SU-DHL-6 (cell line): ENCODE data around the gene GMDS.

Experiments used
- H2AFZ ChIP-seq: fragments of 200-600 bp; sonication (generic); 2 replicates; pipeline ENCODE4 v1.6.1; 2014; ENCODE audit warnings: low read depth, mild to moderate bottlenecking, moderate library complexity, mixed read lengths, antibody characterized with exemption, low read length; ENCODE audit not compliant: severe bottlenecking
- H3F3A ChIP-seq: fragments of 200-600 bp; shearing (Covaris generic); 2 replicates; pipeline ENCODE4 v1.6.0; 2016; ENCODE audit warnings: antibody characterized with exemption, mild to moderate bottlenecking; ENCODE audit not compliant: insufficient read depth
- H3K27ac ChIP-seq: fragments of 200-600 bp; sonication (generic); 2 replicates; pipeline ENCODE4 v1.5.1; 2016; ENCODE audit warnings: low read depth, mild to moderate bottlenecking, low read length, moderate library complexity, mixed read lengths
- H3K27me3 ChIP-seq: fragments of 200-600 bp; sonication (generic), shearing (Covaris generic); 2 replicates; pipeline ENCODE4 v1.6.0; 2014; ENCODE audit warnings: mild to moderate bottlenecking, low read length
- H3K36me3 ChIP-seq: fragments of 200-600 bp; sonication (generic); 2 replicates; pipeline ENCODE4 v1.6.1; 2014; ENCODE audit warnings: mild to moderate bottlenecking, low read length, mixed read lengths
- H3K4me2 ChIP-seq: fragments of 300-600, 200-600 bp; shearing (Covaris generic), sonication (generic); 2 replicates; pipeline ENCODE4 v1.6.0; 2014; ENCODE audit warnings: low read length, low read depth, mild to moderate bottlenecking; ENCODE audit not compliant: poor library complexity, severe bottlenecking
- H3K4me3 ChIP-seq: fragments of 200-600 bp; sonication (generic); 2 replicates; pipeline ENCODE4 v1.5.1; 2014; ENCODE audit warnings: antibody characterized with exemption, low read length, mild to moderate bottlenecking, mixed read lengths; ENCODE audit not compliant: insufficient read depth, poor library complexity, severe bottlenecking
- H3K79me2 ChIP-seq: fragments of 200-600 bp; sonication (generic); 2 replicates; pipeline ENCODE4 v1.6.1; 2014; ENCODE audit warnings: mild to moderate bottlenecking, low read length, moderate library complexity; ENCODE audit not compliant: insufficient read depth
- H3K9ac ChIP-seq: fragments of 200-600 bp; sonication (generic); 2 replicates; pipeline ENCODE4 v1.7.0; 2014; ENCODE audit warnings: mild to moderate bottlenecking, low read length
- H3K9me2 ChIP-seq: fragments of 200-600 bp; sonication (generic); replicated peaks from 2 replicates; pipeline ENCODE4 v1.6.1; 2014; ENCODE audit warnings: low read length; ENCODE audit not compliant: insufficient read depth
- H3K9me3 ChIP-seq: fragments of 200-600 bp; sonication (generic); 2 replicates; pipeline ENCODE4 v1.6.1; 2014; ENCODE audit warnings: low read length, mixed read lengths; ENCODE audit not compliant: insufficient read depth
- H4K20me1 ChIP-seq: fragments of 200-600 bp; sonication (generic); 2 replicates; pipeline ENCODE4 v1.6.1; 2014; ENCODE audit warnings: low read depth, mild to moderate bottlenecking, antibody characterized with exemption, low read length, moderate library complexity, mixed read lengths
- EZH2phosphoT487 ChIP-seq: fragments of 200-600 bp; sonication (generic), shearing (Covaris generic); conservative IDR thresholded peaks from 2 replicates; pipeline ENCODE4 v1.6.1; 2018; ENCODE audit warnings: mild to moderate bottlenecking, antibody characterized with exemption, low read length, moderate library complexity, mixed read lengths
- TF ChIP-seq, protein P1 (sequence below): fragments of 200-600 bp; sonication (generic); IDR thresholded peaks from one replicate; pipeline ENCODE4 v1.5.1; 2017; ENCODE audit warnings: antibody characterized with exemption, mild to moderate bottlenecking, low read length, moderate library complexity; ENCODE audit not compliant: insufficient read depth, poor library complexity, severe bottlenecking

Gene GMDS

DNA sequence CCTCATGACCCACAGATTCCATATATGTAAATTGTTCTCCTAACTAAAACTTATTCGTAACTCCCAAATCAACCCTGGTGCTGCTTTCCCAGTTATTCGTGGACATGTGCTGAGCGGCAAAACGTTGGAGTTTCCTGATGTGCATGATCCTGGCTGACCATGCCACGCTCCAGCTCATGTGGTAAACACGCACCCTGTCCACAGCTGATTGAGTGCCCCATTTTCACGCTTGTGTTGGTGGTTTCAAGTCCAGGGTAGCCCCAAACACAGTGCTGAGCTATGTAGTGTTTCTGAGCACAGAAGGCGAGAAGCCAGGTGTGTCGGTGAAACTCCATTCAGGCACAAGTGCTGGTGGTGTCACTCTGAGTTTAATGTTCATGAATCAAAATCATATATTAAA lies 654.8 kb downstream of the GMDS start:
- no peaks in the 10 kb centered on the region for H3K9me3 ChIP-seq
- no peaks in the 10 kb centered on the region for H3F3A ChIP-seq
- H4K20me1 ChIP-seq = no peaks in the 10 kb centered on the region
- TF ChIP-seq, protein P1, sequence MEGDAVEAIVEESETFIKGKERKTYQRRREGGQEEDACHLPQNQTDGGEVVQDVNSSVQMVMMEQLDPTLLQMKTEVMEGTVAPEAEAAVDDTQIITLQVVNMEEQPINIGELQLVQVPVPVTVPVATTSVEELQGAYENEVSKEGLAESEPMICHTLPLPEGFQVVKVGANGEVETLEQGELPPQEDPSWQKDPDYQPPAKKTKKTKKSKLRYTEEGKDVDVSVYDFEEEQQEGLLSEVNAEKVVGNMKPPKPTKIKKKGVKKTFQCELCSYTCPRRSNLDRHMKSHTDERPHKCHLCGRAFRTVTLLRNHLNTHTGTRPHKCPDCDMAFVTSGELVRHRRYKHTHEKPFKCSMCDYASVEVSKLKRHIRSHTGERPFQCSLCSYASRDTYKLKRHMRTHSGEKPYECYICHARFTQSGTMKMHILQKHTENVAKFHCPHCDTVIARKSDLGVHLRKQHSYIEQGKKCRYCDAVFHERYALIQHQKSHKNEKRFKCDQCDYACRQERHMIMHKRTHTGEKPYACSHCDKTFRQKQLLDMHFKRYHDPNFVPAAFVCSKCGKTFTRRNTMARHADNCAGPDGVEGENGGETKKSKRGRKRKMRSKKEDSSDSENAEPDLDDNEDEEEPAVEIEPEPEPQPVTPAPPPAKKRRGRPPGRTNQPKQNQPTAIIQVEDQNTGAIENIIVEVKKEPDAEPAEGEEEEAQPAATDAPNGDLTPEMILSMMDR = no peak
- no peak overlapping the region for H3K9ac ChIP-seq
- H3K4me2 ChIP-seq = no peak overlapping the region
- H3K27me3 ChIP-seq = no peaks in the 10 kb centered on the region
- H3K4me3 ChIP-seq = no peak overlapping the region
- no peaks in the 10 kb centered on the region for H3K79me2 ChIP-seq
- H3K36me3 ChIP-seq = no peaks in the 10 kb centered on the region
- H3K9me2 ChIP-seq = no peaks in the 10 kb centered on the region
- no peak overlapping the region for H3K27ac ChIP-seq
- H2AFZ ChIP-seq = no peak overlapping the region

DNA sequence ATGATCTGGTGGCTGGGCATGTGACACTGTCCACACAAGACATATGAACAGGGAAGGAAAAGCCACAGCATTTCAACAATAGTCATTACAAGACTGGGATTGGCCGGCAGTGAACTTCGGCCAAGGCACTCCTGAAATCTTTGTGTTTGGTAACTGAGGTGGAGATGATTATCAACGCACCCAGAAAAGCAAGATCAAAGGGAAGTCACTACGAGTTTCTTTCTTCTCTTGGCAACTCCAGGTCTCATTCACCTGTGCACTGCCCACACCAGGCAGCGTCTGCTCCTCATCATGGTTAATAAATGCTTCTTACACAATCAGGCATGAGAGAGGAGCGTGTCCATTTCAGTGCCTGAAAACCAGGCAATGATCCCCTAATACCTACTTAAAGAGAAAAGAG lies 656.2 kb downstream of the GMDS start:
- H3K36me3 ChIP-seq = no peaks in the 10 kb centered on the region
- H3K4me3 ChIP-seq = no peak overlapping the region
- no peaks in the 10 kb centered on the region for H3K27me3 ChIP-seq
- H3K4me2 ChIP-seq = no peak overlapping the region
- no peaks in the 10 kb centered on the region for H3K9me2 ChIP-seq
- no peaks in the 10 kb centered on the region for H3K79me2 ChIP-seq
- H3K27ac ChIP-seq = no peak overlapping the region
- no peak for TF ChIP-seq EZH2phosphoT487
- TF ChIP-seq, protein P1 = no peak
- H4K20me1 ChIP-seq = no peaks in the 10 kb centered on the region
- no peaks in the 10 kb centered on the region for H3F3A ChIP-seq
- H3K9me3 ChIP-seq = no peaks in the 10 kb centered on the region
- H3K9ac ChIP-seq = no peak overlapping the region
- H2AFZ ChIP-seq = no peak overlapping the region

DNA sequence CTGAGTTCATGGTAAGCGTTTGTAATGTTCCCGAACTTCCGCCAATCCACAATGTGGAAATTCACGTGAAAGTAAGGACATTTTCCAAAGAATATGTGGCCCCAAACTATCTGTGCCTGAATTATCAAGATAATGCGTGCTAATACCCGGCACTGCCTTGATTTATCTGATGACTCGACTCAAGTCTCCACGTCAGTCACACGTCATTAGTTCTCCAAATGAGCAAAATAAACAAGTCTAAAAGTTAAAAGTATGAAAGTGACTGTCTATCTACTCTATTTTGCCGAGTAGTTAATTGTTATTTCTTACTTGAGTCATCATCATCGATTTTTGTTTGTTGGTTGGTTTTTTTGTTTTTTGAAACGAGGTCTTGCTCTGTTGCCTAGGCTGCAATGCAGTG lies 657.4 kb downstream of the GMDS start:
- no peak for TF ChIP-seq EZH2phosphoT487
- TF ChIP-seq, protein P1 = no peak
- no peak overlapping the region for H3K9ac ChIP-seq
- H3K27me3 ChIP-seq = no peaks in the 10 kb centered on the region
- no peak overlapping the region for H3K4me2 ChIP-seq
- H3K9me3 ChIP-seq = no peaks in the 10 kb centered on the region
- H2AFZ ChIP-seq = no peak overlapping the region
- no peaks in the 10 kb centered on the region for H3K79me2 ChIP-seq
- H4K20me1 ChIP-seq = no peaks in the 10 kb centered on the region
- H3K4me3 ChIP-seq = no peak overlapping the region
- no peaks in the 10 kb centered on the region for H3K9me2 ChIP-seq
- no peak overlapping the region for H3K27ac ChIP-seq
- H3F3A ChIP-seq = no peaks in the 10 kb centered on the region
- H3K36me3 ChIP-seq = no peaks in the 10 kb centered on the region

DNA sequence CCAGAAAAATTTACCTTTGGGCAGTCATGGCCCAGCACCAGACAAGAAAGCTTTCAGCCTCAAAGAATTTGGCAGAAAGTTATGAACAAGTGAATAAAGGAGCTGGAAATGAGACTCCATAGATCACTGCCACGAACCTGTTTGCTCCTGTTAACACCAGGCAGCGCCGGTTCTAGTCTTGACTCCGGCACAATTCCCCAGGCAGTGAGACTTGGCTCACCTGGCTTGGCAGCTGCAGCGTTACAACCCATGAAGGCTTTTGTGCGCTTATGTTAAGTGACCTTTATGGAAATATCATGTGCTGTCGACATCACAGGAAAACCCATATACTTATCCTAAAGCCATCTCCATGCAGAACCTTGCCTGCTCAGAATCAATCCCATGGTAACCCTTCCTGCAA lies 657.9 kb downstream of the GMDS start:
- H3K27me3 ChIP-seq = no peaks in the 10 kb centered on the region
- no peak overlapping the region for H2AFZ ChIP-seq
- H3K9ac ChIP-seq = no peak overlapping the region
- TF ChIP-seq, protein P1 = no peak
- no peak for TF ChIP-seq EZH2phosphoT487
- H3K4me2 ChIP-seq = no peak overlapping the region
- H3K27ac ChIP-seq = no peak overlapping the region
- no peaks in the 10 kb centered on the region for H3K9me3 ChIP-seq
- H3K9me2 ChIP-seq = no peaks in the 10 kb centered on the region
- H3K36me3 ChIP-seq = no peaks in the 10 kb centered on the region
- no peaks in the 10 kb centered on the region for H3K79me2 ChIP-seq
- H3F3A ChIP-seq = no peaks in the 10 kb centered on the region
- no peaks in the 10 kb centered on the region for H4K20me1 ChIP-seq
- no peak overlapping the region for H3K4me3 ChIP-seq
